BLaER1 treated with 17β-estradiol and CSF1 and Interleukin-3, amounts not matched to agents 10 nM and 100 nM (cell line): ENCODE measurements around the gene P2RY10.
A peak's percentile ranks its signal among the peaks of the same experiment; 100 is the strongest.
"Not testable (repeated sequence)": the region's sequence is repeated elsewhere in the genome, so short reads cannot be mapped to it uniquely, and the experiment has no call there.

ENCODE experiments used
- H3K27ac ChIP-seq, 11 experiments: shearing (Covaris generic); formaldehyde crosslinking; 2 replicates each; pipeline ENCODE4 v1.8.1; 2022
- H3K27me3 ChIP-seq, 11 experiments: shearing (Covaris generic); formaldehyde crosslinking; 2 replicates each; pipeline ENCODE4 v1.8.1; 2022
- H3K36me3 ChIP-seq, 11 experiments: shearing (Covaris generic); formaldehyde crosslinking; 2 replicates each; pipeline ENCODE4 v1.8.1; 2022
- H3K4me1 ChIP-seq, 10 experiments: shearing (Covaris generic); formaldehyde crosslinking; 2 replicates each; pipeline ENCODE4 v1.8.1; 2022
- H3K4me2 ChIP-seq, 11 experiments: shearing (Covaris generic); formaldehyde crosslinking; 2 replicates each; pipeline ENCODE4 v1.8.1; 2022
- H3K4me3 ChIP-seq, 10 experiments: shearing (Covaris generic); formaldehyde crosslinking; 2 replicates each; pipeline ENCODE4 v1.8.1; 2022
- H3K9ac ChIP-seq, 11 experiments: shearing (Covaris generic); formaldehyde crosslinking; 2 replicates each; pipeline ENCODE4 v1.8.1; 2022
- H3K9me3 ChIP-seq, 11 experiments: shearing (Covaris generic); formaldehyde crosslinking; replicated peaks in 1 of 11; 2 replicates each; pipeline ENCODE4 v1.8.1; 2022
- H4K20me1 ChIP-seq, 11 experiments: shearing (Covaris generic); formaldehyde crosslinking; 2 replicates each; pipeline ENCODE4 v1.8.1; 2022
- Cebpa-rat ChIP-seq, 11 experiments: shearing (Covaris generic); IDR thresholded peaks; 2 replicates each; pipeline ENCODE4 v1.8.1; 2022

The P2RY10 gene

GRCh38 chrX:78997870-78998558 lies 52.8 kb downstream of the P2RY10 start:
- Histone ChIP-seq H3K27ac (no peak overlapping the region), H3K9ac (no peak overlapping the region), H3K27me3 (peaks cover 10 to 74% (median 42%) of the 10 kb centered on the region in 11 experiments; a peak in 20 of 22 replicates), H3K36me3 (no peaks in the 10 kb centered on the region), H3K4me3 (no peak overlapping the region), H3K4me1 (peaks cover 0 to 10% (median 7%) of the 10 kb centered on the region in 10 experiments; a peak in 9 of 20 replicates), H4K20me1 (no peaks in the 10 kb centered on the region), H3K9me3 (peaks cover 0 to 12% (median 4%) of the 10 kb centered on the region in 11 experiments; a peak in 5 of 22 replicates), H3K4me2 (peak overlapping the region in 7 of 11 experiments; percentile 11 to 50 (median 32); a peak in 11 of 22 replicates)
- no peak for TF ChIP-seq Cebpa-rat (IDR thresholded peaks at IDR 0.05)

GRCh38 chrX:79007540-79007939 lies 62.3 kb downstream of the P2RY10 start:
- not testable (repeated sequence) for H3K36me3 ChIP-seq, H3K4me2 ChIP-seq, H3K4me1 ChIP-seq, H3K4me3 ChIP-seq, H3K9ac ChIP-seq, H4K20me1 ChIP-seq, H3K27ac ChIP-seq
- H3K9me3 ChIP-seq: peaks cover 10 to 30% (median 20%) of the 10 kb centered on the region in 11 experiments; a peak in 18 of 22 replicates
- peaks cover 20 to 87% (median 68%) of the 10 kb centered on the region in 11 experiments; a peak in 21 of 22 replicates for H3K27me3 ChIP-seq
